Measurements from ENCODE around the gene ZDHHC12. TPM values are rescaled to one million over a fixed set of nuclear protein-coding genes. Genes with fewer than 3 reads are reported as not detected.

Gene ZDHHC12
- total RNA-seq, 1 experiment from 2014 or later, result 39.7 TPM

DNA sequence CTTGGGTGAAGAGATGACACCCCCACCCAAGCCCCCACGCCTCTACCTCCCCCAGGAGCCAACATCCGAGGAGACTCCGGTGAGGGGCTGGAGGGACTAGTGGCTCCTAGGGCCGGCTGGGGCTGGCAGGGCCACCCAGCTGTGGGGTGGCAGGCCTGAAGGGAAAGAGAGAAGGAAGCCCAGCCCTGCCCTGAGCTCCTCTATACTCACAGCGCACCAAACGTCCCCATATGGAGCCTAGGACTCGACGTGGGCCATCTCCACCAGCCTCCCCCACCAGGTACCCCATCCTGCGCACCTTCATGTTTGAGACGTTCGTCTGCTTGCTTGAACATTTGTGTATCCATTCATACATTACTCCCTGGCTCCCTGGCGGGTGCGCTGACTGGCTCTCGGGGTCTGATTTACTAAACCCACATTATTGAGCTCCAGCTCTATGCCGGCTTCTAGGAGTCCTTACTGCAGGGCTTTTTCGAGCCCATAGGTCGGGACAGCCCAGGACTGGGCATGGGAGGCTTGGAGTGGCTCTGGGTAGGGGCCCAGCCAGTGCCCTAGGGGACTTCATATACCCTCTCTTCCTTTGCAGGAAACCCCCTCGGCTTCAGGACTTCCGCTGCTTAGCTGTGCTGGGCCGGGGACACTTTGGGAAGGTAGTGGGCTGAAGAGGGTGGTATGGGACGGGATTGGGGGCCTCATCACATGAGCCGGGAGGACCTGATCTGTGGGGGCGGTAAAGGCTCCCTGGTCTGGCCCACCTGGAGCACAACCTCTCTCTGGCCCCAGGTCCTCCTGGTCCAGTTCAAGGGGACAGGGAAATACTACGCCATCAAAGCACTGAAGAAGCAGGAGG lies 9.1 kb downstream of the ZDHHC12 start:
- ChIA-PET POLR2A (interaction anchor here (0.6 kb wide), 1 partner anchor 9 kb away, joined by 3 read pairs; the partner anchor contains the start of gene ZDHHC12), CTCF (interaction anchor here (1.6 kb wide), 1 partner anchor 13 kb away, joined by 6 read pairs; the partner anchor contains the start of gene PKN3)
- Mint-ChIP-seq H3K36me3 (peaks cover 12% of the 10 kb centered on the region; the same call in 1 of the 2 replicates), H3K9me3 (no peaks in the 10 kb centered on the region), H3K4me3 (no peak overlapping the region), H3K27me3 (ENCODE audit: low read depth) (no peaks in the 10 kb centered on the region), H3K4me1 (no peaks in the 10 kb centered on the region), H3K27ac (no peak overlapping the region; the same call in 1 of the 2 replicates)
- no peak for TF ChIP-seq NR2C2 (CRISPR knock-in tag; IDR thresholded peaks at IDR 0.05)
- no peak for TF ChIP-seq ESRRA (CRISPR knock-in tag; IDR thresholded peaks at IDR 0.05; ENCODE audit: borderline replicate concordance)
- TF ChIP-seq ZNF396 (CRISPR knock-in tag; IDR thresholded peaks at IDR 0.05; ENCODE audit: borderline replicate concordance), result no peak
- TF ChIP-seq, protein P1, sequence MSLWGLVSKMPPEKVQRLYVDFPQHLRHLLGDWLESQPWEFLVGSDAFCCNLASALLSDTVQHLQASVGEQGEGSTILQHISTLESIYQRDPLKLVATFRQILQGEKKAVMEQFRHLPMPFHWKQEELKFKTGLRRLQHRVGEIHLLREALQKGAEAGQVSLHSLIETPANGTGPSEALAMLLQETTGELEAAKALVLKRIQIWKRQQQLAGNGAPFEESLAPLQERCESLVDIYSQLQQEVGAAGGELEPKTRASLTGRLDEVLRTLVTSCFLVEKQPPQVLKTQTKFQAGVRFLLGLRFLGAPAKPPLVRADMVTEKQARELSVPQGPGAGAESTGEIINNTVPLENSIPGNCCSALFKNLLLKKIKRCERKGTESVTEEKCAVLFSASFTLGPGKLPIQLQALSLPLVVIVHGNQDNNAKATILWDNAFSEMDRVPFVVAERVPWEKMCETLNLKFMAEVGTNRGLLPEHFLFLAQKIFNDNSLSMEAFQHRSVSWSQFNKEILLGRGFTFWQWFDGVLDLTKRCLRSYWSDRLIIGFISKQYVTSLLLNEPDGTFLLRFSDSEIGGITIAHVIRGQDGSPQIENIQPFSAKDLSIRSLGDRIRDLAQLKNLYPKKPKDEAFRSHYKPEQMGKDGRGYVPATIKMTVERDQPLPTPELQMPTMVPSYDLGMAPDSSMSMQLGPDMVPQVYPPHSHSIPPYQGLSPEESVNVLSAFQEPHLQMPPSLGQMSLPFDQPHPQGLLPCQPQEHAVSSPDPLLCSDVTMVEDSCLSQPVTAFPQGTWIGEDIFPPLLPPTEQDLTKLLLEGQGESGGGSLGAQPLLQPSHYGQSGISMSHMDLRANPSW (CRISPR knock-in tag; conservative IDR thresholded peaks at IDR 0.05; ENCODE audit: low read depth), result no peak
- TF ChIP-seq, protein P2, sequence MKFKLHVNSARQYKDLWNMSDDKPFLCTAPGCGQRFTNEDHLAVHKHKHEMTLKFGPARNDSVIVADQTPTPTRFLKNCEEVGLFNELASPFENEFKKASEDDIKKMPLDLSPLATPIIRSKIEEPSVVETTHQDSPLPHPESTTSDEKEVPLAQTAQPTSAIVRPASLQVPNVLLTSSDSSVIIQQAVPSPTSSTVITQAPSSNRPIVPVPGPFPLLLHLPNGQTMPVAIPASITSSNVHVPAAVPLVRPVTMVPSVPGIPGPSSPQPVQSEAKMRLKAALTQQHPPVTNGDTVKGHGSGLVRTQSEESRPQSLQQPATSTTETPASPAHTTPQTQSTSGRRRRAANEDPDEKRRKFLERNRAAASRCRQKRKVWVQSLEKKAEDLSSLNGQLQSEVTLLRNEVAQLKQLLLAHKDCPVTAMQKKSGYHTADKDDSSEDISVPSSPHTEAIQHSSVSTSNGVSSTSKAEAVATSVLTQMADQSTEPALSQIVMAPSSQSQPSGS (CRISPR knock-in tag; IDR thresholded peaks at IDR 0.05; ENCODE audit: borderline replicate concordance, low read depth), result no peak
- ATAC-seq (no peak), DNase-seq (ENCODE audit: low spot score) (peak; percentile 7)

DNA sequence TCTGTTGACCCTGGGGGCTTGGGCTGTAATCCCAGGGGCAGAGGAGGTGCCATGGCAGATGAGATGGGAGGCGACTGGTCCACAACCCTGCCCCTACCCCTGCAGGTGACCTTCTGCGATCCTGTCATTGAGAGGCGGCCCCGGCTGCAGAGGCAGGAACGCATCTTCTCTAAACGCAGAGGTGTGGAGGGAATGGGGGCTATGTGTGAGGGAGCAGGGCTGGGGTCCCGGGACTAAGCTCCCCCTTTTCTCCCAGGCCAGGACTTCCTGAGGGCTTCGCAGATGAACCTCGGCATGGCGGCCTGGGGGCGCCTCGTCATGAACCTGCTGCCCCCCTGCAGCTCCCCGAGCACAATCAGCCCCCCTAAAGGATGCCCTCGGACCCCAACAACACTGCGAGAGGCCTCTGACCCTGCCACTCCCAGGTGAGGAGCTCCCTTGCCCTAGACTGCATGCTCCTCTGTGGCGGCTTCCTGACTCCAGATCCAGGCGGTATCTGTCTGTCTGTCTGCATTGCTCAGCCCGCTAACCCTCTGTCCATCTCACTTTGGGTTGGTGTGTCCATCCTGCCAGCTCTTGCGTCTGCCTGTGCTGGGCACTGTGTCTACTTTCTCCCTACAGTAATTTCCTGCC lies 9.9 kb downstream of the ZDHHC12 start:
- no peak overlapping the region; the same call in 1 of the 2 replicates for H3K27ac Mint-ChIP-seq
- H3K36me3 Mint-ChIP-seq, result peaks cover 12% of the 10 kb centered on the region; the same call in 1 of the 2 replicates
- peak; percentile 3 for DNase-seq (ENCODE audit: low spot score)

DNA sequence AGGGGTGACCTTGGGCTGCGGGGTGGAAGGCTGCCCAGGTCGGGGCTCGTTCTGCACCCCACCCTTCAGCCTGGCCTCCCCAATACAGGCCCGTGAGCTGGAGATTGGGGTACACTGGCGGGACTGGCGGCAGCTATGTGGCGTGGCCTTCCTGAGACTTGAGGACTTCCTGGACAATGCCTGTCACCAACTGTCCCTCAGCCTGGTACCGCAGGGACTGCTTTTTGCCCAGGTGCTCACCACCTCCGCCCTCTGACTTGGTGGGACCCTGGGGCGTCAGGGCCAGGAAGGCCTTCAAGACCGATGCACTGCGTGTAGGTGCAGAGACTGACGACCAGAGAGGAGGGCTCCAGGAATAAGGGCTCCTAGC lies 10.5 kb downstream of the ZDHHC12 start:
- Mint-ChIP-seq H3K27me3 (ENCODE audit: low read depth) (no peaks in the 10 kb centered on the region), H3K4me1 (no peaks in the 10 kb centered on the region), H3K4me3 (no peak overlapping the region), H3K27ac (no peak overlapping the region), H3K36me3 (peaks cover 12% of the 10 kb centered on the region; the same call in 1 of the 2 replicates), H3K9me3 (no peaks in the 10 kb centered on the region)
- TF ChIP-seq ZNF121 (CRISPR knock-in tag; IDR thresholded peaks at IDR 0.05) (no peak), FOXJ3 (CRISPR knock-in tag; IDR thresholded peaks at IDR 0.05; ENCODE audit: borderline replicate concordance) (no peak)
- TF ChIP-seq, protein P3, sequence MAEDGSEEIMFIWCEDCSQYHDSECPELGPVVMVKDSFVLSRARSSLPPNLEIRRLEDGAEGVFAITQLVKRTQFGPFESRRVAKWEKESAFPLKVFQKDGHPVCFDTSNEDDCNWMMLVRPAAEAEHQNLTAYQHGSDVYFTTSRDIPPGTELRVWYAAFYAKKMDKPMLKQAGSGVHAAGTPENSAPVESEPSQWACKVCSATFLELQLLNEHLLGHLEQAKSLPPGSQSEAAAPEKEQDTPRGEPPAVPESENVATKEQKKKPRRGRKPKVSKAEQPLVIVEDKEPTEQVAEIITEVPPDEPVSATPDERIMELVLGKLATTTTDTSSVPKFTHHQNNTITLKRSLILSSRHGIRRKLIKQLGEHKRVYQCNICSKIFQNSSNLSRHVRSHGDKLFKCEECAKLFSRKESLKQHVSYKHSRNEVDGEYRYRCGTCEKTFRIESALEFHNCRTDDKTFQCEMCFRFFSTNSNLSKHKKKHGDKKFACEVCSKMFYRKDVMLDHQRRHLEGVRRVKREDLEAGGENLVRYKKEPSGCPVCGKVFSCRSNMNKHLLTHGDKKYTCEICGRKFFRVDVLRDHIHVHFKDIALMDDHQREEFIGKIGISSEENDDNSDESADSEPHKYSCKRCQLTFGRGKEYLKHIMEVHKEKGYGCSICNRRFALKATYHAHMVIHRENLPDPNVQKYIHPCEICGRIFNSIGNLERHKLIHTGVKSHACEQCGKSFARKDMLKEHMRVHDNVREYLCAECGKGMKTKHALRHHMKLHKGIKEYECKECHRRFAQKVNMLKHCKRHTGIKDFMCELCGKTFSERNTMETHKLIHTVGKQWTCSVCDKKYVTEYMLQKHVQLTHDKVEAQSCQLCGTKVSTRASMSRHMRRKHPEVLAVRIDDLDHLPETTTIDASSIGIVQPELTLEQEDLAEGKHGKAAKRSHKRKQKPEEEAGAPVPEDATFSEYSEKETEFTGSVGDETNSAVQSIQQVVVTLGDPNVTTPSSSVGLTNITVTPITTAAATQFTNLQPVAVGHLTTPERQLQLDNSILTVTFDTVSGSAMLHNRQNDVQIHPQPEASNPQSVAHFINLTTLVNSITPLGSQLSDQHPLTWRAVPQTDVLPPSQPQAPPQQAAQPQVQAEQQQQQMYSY (CRISPR knock-in tag; IDR thresholded peaks at IDR 0.05), result no peak
- TF ChIP-seq, protein P4, sequence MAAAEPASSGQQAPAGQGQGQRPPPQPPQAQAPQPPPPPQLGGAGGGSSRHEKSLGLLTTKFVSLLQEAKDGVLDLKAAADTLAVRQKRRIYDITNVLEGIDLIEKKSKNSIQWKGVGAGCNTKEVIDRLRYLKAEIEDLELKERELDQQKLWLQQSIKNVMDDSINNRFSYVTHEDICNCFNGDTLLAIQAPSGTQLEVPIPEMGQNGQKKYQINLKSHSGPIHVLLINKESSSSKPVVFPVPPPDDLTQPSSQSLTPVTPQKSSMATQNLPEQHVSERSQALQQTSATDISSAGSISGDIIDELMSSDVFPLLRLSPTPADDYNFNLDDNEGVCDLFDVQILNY (CRISPR knock-in tag; IDR thresholded peaks at IDR 0.05), result no peak
- ATAC-seq, result no peak
- ChIA-PET CTCF (interaction anchor here (1.0 to 1.9 kb wide), 2 partner anchors 11 kb away, joined by 4 to 9 read pairs; partner anchors contain the start of genes PKN3 and ZDHHC12), POLR2A (no interaction called here)
- DNase-seq (ENCODE audit: low spot score), result no peak

More for the DNA sequence above, 9.9 kb downstream of the ZDHHC12 start:
- H3K4me3 Mint-ChIP-seq, result no peak overlapping the region
- H3K27me3 Mint-ChIP-seq (ENCODE audit: low read depth), result no peaks in the 10 kb centered on the region
- ChIA-PET POLR2A (no interaction called here), CTCF (no interaction called here)
- no peaks in the 10 kb centered on the region for H3K9me3 Mint-ChIP-seq
- no peaks in the 10 kb centered on the region for H3K4me1 Mint-ChIP-seq
- TF ChIP-seq, protein P5, sequence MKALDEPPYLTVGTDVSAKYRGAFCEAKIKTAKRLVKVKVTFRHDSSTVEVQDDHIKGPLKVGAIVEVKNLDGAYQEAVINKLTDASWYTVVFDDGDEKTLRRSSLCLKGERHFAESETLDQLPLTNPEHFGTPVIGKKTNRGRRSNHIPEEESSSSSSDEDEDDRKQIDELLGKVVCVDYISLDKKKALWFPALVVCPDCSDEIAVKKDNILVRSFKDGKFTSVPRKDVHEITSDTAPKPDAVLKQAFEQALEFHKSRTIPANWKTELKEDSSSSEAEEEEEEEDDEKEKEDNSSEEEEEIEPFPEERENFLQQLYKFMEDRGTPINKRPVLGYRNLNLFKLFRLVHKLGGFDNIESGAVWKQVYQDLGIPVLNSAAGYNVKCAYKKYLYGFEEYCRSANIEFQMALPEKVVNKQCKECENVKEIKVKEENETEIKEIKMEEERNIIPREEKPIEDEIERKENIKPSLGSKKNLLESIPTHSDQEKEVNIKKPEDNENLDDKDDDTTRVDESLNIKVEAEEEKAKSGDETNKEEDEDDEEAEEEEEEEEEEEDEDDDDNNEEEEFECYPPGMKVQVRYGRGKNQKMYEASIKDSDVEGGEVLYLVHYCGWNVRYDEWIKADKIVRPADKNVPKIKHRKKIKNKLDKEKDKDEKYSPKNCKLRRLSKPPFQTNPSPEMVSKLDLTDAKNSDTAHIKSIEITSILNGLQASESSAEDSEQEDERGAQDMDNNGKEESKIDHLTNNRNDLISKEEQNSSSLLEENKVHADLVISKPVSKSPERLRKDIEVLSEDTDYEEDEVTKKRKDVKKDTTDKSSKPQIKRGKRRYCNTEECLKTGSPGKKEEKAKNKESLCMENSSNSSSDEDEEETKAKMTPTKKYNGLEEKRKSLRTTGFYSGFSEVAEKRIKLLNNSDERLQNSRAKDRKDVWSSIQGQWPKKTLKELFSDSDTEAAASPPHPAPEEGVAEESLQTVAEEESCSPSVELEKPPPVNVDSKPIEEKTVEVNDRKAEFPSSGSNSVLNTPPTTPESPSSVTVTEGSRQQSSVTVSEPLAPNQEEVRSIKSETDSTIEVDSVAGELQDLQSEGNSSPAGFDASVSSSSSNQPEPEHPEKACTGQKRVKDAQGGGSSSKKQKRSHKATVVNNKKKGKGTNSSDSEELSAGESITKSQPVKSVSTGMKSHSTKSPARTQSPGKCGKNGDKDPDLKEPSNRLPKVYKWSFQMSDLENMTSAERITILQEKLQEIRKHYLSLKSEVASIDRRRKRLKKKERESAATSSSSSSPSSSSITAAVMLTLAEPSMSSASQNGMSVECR (CRISPR knock-in tag; IDR thresholded peaks at IDR 0.05; ENCODE audit: borderline replicate concordance), result no peak
- ATAC-seq, result no peak
